Calu3 (cell line): ENCODE results near the gene OR10S1. TPM values are rescaled to one million over a fixed set of nuclear protein-coding genes. Genes with fewer than 3 reads are reported as not detected.

Experiments used
- BruUV-seq: library from RNA; stranded (reverse); fragments of 400-500 nt; replicated peaks from 2 replicates; lab custom pipeline; 2021; lab: Mats Ljungman, UMichigan
- CTCF ChIA-PET: fragments of 300-600 bp; sonication (Branson Sonifier 250); formaldehyde crosslinking; loops from one replicate; lab custom pipeline; 2022; ENCODE audit warnings: antibody characterized with exemption; lab: Charles Lee
- DNase-seq: peaks from one replicate; pipeline ENCODE4 v3.0.0; 2022
- H3K27ac Mint-ChIP-seq: one replicate; pipeline ENCODE4 v1.8.0; 2022; ENCODE audit warnings: mixed read lengths; ENCODE audit not compliant: unreplicated experiment
- H3K27me3 Mint-ChIP-seq: one replicate; pipeline ENCODE4 v1.8.0; 2022; ENCODE audit warnings: mixed read lengths; ENCODE audit not compliant: unreplicated experiment
- H3K36me3 Mint-ChIP-seq: one replicate; pipeline ENCODE4 v1.8.0; 2022; ENCODE audit warnings: mild to moderate bottlenecking, moderate library complexity, mixed read lengths; ENCODE audit not compliant: insufficient read depth, unreplicated experiment
- H3K4me1 Mint-ChIP-seq: one replicate; pipeline ENCODE4 v1.8.0; 2022; ENCODE audit warnings: mild to moderate bottlenecking, low read depth, mixed read lengths; ENCODE audit not compliant: unreplicated experiment
- H3K4me3 Mint-ChIP-seq: one replicate; pipeline ENCODE4 v1.8.0; 2022; ENCODE audit warnings: mild to moderate bottlenecking, low read depth, moderate library complexity, mixed read lengths; ENCODE audit not compliant: unreplicated experiment
- H3K9me3 Mint-ChIP-seq: one replicate; pipeline ENCODE4 v1.8.0; 2022; ENCODE audit warnings: low read depth, mixed read lengths; ENCODE audit not compliant: unreplicated experiment
- CTCF ChIP-seq: fragments of 200-600 bp; IDR thresholded peaks from one replicate; pipeline ENCODE4 v1.8.0; 2022; ENCODE audit warnings: antibody characterized with exemption; ENCODE audit not compliant: unreplicated experiment
- intact Hi-C: fragments of 100-400 bp; cut with micrococcal nuclease; formaldehyde crosslinking; loops from one replicate; pipeline ENCODE4 v1.10.0; 2022; ENCODE audit not compliant: unreplicated experiment
- total RNA-seq: library from RNA; stranded (reverse); gene quantifications from 2 replicates; pipeline ENCODE4 v1.2.3, GENCODE V29; 2022

Gene OR10S1
- total RNA-seq, 1 experiment from 2014 or later: not detected

GRCh38 chr11:123939317-123939716 lies 38.3 kb downstream of the OR10S1 start, which contains the start of gene OR4D5:
TSS of gene OR4D5 (plus strand) at chr11:123939617. CDS start at chr11:123939617, 0 bp downstream.
- Mint-ChIP-seq H3K27ac (no peak within 1 kb of the TSS), H3K9me3 (peaks cover 14% of the 10 kb centered on the region), H3K27me3 (no peaks in the 10 kb centered on the region), H3K4me1 (no peaks in the 10 kb centered on the region), H3K36me3 (no peaks in the 10 kb centered on the region), H3K4me3 (no peak within 1 kb of the TSS)
- CTCF ChIA-PET: no interaction called here
- no peak for TF ChIP-seq CTCF
- BruUV-seq: no TSS peak
- no peak for DNase-seq
- intact Hi-C loops: no loop called here

Other genes with a start within 250 kb of the OR10S1 start
- 10.3 TPM in 2 replicates for gene ZNF202, start 236.1 kb downstream of the OR10S1 start, total RNA-seq
- gene OR6X1, start 223.3 kb downstream of the OR10S1 start, total RNA-seq: not detected in 2 replicates
- not detected in 2 replicates for gene OR6M1, start 171.4 kb downstream of the OR10S1 start, total RNA-seq
- gene TMEM225, start 92.1 kb downstream of the OR10S1 start, total RNA-seq: not detected in 2 replicates
- not detected in 2 replicates for gene OR8D4, start 75.6 kb downstream of the OR10S1 start, total RNA-seq
- gene OR4D5, start 38.2 kb downstream of the OR10S1 start, total RNA-seq: not detected in 2 replicates
- not detected in 2 replicates for gene OR6T1, start 33.9 kb downstream of the OR10S1 start, total RNA-seq
- gene OR10G6, start 17.4 kb upstream of the OR10S1 start, total RNA-seq: not detected in 2 replicates
- gene OR10G4, start 35.2 kb upstream of the OR10S1 start, total RNA-seq: not detected in 2 replicates
- gene OR10G9, start 45.2 kb upstream of the OR10S1 start, total RNA-seq: not detected in 2 replicates
- gene OR10G8, start 49.0 kb upstream of the OR10S1 start, total RNA-seq: not detected in 2 replicates
- not detected in 2 replicates for gene OR10G7, start 63.5 kb upstream of the OR10S1 start, total RNA-seq
- gene VWA5A, start 137.7 kb upstream of the OR10S1 start, total RNA-seq: 1.9 and 3.3 TPM in 2 replicates
- gene OR10D3, start 205.6 kb upstream of the OR10S1 start, total RNA-seq: not detected in 2 replicates